Measurements from ENCODE around the gene LRRC18.

LRRC18 gene

DNA sequence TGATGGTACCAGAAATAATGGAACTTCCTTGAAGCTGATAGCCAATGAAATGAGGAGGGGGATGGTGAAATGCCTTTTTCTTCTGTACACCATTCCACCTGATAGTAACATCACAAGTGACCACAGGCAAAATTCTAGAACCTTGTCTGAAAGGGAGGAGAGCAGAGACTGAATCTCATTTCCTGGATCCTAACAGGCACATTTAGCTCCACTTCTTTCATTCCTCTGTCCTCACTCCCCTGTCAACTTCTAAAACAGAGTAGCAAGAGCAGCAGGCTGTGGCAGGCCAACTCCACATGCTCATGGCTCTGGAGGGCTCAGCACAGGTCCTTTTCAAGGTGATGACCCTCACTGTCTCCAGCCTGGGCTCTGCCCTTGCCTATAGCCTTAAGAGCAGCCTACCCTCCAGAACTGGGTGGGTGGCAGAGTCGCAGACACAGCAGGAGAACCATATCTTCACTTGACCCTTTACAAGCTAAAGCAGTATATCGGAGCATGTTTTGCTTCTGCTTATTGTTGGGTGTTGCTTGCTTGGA is at the start of gene LRRC18:
Gene LRRC18 (minus strand): TSS at position 51 of the 536 bp plus-strand sequence. CDS start 25,685 bp downstream, outside the sequence.
- Mint-ChIP-seq H3K4me3 (no peak within 1 kb of the TSS), H3K27ac (no peak within 1 kb of the TSS), H3K9me3 (no peaks in the 10 kb centered on the region), H3K4me1 (no peaks in the 10 kb centered on the region), H3K27me3 (no peaks in the 10 kb centered on the region), H3K36me3 (no peaks in the 10 kb centered on the region)
- CTCF ChIA-PET: no interaction called here
- no peak for DNase-seq

DNA sequence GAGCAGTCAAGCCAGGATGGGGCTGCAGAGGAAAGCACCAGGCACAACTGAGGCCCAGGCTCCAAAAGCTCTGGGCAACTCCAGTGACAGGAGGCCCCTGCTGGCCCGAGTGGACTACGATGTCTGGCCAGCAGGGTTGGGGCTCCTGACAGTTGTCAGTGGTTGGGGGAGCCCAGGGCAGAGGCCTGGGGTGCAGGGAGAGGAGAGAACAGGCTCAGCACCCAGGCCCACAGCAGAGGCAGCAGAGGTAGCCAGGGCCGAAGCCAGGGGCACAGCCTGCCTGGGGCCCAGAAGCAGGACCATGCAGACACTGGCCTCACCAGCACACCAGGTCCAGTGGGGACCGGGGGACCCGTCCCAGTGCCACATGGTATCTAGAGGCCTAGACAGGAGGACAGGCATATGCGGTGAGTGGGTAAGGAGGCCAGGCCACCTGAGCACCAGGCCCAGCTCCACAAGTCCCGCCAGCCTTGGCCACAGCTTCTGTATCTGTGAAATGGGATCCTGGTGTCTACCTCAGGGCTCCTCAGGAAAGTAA is 46.0 kb upstream of the LRRC18 start:
- Mint-ChIP-seq H3K4me1 (no peaks in the 10 kb centered on the region), H3K9me3 (no peaks in the 10 kb centered on the region), H3K27me3 (no peaks in the 10 kb centered on the region), H3K36me3 (no peaks in the 10 kb centered on the region), H3K27ac (no peak overlapping the region), H3K4me3 (no peak overlapping the region)
- CTCF ChIA-PET: no interaction called here
- DNase-seq: no peak

DNA sequence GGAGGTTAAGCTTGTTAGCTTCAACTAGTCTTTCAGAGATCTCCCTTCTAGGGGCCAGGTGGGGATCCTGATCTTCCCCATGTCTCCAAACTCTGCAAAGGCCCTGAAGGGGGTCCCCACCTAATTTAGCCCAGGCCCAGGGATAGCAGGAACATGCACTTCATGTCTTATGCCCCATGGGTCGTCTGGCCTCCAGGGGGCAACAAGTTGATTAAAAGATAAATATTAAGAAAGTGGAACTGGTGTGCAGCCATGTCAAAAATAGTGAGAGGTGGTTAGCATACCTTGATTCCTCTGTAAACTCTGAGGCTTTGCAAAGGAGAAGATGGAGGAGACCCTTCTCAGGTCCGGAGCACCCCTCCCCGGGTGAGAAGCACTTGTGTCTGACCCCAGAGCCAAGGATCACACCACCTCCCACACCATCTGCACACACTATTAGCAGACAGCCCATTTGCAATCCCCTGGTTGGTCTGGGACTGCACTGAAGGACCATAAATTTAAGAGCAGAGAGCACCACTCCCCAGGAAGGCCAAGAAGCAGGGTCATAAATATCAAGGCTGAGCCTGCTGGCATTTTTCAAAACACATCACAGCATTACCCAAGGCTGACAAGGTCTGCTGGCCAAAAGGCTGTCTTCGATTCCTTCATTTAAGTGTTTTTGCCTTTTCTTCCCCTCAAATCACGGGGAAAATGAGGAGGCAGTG is 44.2 kb upstream of the LRRC18 start:
- no peaks in the 10 kb centered on the region for H3K9me3 Mint-ChIP-seq
- no peak overlapping the region for H3K4me3 Mint-ChIP-seq
- H3K36me3 Mint-ChIP-seq: no peaks in the 10 kb centered on the region
- CTCF ChIA-PET: interaction anchor here (0.9 to 3.5 kb wide), 4 partner anchors 141 to 424 kb away, joined by 3 to 11 read pairs (median 4); no protein-coding TSS in a partner anchor
- H3K27ac Mint-ChIP-seq: no peak overlapping the region
- H3K27me3 Mint-ChIP-seq: no peaks in the 10 kb centered on the region
- H3K4me1 Mint-ChIP-seq: no peaks in the 10 kb centered on the region
- DNase-seq: no peak

DNA sequence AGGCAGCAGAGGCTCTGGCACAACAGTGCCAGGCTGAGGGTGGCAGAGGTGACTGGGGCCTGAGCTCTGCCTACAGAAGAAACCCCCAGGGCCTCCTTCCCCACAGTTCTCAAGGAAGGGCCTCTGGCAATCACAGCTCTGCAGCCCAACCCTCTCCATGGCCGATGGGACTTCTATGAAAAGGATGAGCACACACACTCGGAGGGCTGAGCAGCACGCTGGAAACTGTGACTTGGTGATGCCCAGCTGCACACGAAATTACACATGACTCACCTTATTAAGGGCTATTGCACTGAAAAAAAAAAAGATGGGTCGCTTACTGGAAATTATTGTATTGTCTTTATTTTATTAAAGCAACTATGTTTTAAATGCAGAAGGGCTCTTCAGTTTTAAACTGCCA is 42.9 kb upstream of the LRRC18 start:
- H3K9me3 Mint-ChIP-seq: no peaks in the 10 kb centered on the region
- H3K27ac Mint-ChIP-seq: no peak overlapping the region
- no peak for DNase-seq
- H3K27me3 Mint-ChIP-seq: no peaks in the 10 kb centered on the region
- H3K36me3 Mint-ChIP-seq: no peaks in the 10 kb centered on the region
- CTCF ChIA-PET: interaction anchor here (0.9 to 3.5 kb wide), 4 partner anchors 179 to 425 kb away, joined by 3 to 11 read pairs (median 4); no protein-coding TSS in a partner anchor
- H3K4me3 Mint-ChIP-seq: no peak overlapping the region
- H3K4me1 Mint-ChIP-seq: no peaks in the 10 kb centered on the region

DNA sequence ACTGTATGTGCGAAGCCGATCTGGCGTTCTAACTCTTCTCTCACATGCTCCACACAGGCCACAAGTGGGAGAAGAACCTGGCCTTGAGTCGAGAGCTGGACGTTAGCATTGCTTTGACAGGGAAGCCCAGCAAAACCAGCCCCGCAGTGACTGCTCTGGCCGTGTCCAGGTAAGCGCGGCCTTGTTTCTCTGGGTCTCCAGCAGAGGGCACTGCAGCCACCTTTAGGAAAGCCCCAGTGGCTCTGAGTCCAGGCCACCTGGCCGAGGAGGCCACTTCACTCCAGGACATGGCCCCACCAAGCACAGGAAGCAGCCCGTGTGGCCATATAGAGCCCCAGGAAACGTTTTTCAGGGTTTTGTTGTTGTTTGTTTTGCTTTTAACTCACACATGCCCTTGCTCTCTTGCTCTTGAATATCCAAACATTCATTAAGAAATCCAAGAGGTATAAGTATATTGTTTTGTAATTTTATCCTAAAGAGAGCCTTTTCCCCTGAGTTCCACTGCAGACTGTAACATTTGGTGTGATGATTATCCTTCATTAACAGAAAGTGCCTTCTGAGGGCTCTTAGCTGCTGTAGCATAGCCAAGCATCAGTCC is 41.8 kb upstream of the LRRC18 start:
- no peak overlapping the region for H3K4me3 Mint-ChIP-seq
- H3K27me3 Mint-ChIP-seq: no peaks in the 10 kb centered on the region
- peak; percentile 58 for DNase-seq
- H3K4me1 Mint-ChIP-seq: no peaks in the 10 kb centered on the region
- CTCF ChIA-PET: interaction anchor here (0.7 to 3.5 kb wide), 6 partner anchors 21 to 530 kb away, joined by 3 to 11 read pairs (median 3); no protein-coding TSS in a partner anchor
- H3K36me3 Mint-ChIP-seq: no peaks in the 10 kb centered on the region
- H3K27ac Mint-ChIP-seq: no peak overlapping the region
- no peaks in the 10 kb centered on the region for H3K9me3 Mint-ChIP-seq

DNA sequence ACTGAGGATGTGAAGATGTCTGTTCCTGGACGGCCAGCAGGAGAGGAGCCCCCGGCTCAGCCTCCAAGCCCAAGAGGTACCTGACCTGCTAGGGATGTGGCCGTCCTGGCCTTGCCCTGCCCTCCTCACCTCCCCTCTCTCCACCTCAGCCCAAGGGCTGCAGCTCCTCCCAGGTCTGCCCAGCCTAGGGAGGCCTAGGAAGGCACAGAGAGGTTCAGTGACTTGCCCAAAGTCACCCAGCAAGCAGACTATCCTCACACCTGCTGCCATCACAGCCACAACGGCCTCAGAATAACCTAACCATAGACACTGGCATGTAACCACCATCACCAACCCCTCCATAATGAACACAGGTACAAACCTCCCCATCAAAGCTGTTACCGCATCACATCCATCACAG is 38.7 kb upstream of the LRRC18 start:
- CTCF ChIA-PET: no interaction called here

DNA sequence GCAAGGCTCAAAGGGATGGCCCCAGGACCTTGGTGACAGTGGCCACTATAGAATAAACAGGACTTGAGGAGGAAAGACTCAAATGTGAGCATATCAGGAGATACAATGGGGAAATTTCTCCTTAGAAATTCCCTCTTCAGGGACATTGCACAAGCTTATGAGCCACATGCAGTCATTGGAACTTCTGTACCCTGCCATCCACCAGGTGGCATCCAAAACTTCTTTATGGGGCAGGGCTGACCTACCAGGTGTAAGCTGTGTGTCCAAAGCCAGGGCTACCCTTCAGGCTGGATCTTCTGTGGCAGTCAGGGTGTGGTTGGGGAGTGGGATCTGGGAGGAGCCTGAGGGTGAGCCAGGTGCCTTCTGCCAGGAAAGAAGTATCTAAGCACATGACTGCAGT is 36.6 kb upstream of the LRRC18 start:
- Mint-ChIP-seq H3K27me3 (peaks cover 7% of the 10 kb centered on the region), H3K36me3 (no peaks in the 10 kb centered on the region), H3K27ac (no peak overlapping the region), H3K9me3 (no peaks in the 10 kb centered on the region), H3K4me3 (no peak overlapping the region), H3K4me1 (no peaks in the 10 kb centered on the region)
- DNase-seq: no peak
- CTCF ChIA-PET: interaction anchor here (0.6 to 1.4 kb wide), 6 partner anchors 142 to 431 kb away, joined by 3 to 4 read pairs (median 4); no protein-coding TSS in a partner anchor

More for the DNA sequence above, 38.7 kb upstream of the LRRC18 start:
- Mint-ChIP-seq H3K4me3 (no peak overlapping the region), H3K9me3 (no peaks in the 10 kb centered on the region), H3K4me1 (no peaks in the 10 kb centered on the region), H3K27ac (peak overlapping the region; percentile 28), H3K36me3 (no peaks in the 10 kb centered on the region), H3K27me3 (peaks cover 7% of the 10 kb centered on the region)
- DNase-seq: no peak

DNA sequence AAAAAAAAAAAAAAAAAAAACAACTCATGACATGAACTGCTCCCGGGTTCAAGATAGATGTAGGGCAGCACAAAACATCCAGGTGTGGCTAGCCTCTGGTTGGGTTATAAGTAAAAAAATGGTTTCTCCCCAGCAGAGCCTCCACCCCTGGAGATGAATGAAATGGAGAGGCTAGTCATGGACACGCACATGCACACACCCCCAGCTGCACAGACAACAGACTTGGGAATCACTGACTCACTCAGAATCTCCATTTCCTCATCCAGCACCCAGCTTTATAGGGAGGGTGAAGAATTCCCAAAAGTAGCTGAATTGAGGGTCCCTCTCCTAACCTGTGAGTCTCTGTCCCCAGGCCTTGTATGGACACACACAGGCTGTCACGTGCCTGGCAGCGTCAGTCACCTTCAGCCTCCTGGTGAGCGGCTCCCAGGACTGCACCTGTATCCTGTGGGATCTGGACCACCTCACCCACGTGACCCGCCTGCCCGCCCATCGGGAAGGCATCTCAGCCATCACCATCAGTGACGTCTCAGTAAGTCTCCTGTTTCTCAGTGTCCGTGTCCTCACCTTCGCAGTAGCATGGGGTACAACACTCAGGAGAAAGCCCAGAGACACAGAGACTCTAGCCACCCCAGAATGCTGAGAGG is 35.0 kb upstream of the LRRC18 start:
- no peaks in the 10 kb centered on the region for H3K36me3 Mint-ChIP-seq
- H3K9me3 Mint-ChIP-seq: no peaks in the 10 kb centered on the region
- no peak overlapping the region for H3K27ac Mint-ChIP-seq
- no peak for DNase-seq
- peaks cover 7% of the 10 kb centered on the region for H3K27me3 Mint-ChIP-seq
- CTCF ChIA-PET: interaction anchor here (1.0 kb wide), 1 partner anchor 317 kb away, joined by 3 read pairs; no protein-coding TSS in a partner anchor
- H3K4me3 Mint-ChIP-seq: no peak overlapping the region
- H3K4me1 Mint-ChIP-seq: peaks cover 9% of the 10 kb centered on the region

DNA sequence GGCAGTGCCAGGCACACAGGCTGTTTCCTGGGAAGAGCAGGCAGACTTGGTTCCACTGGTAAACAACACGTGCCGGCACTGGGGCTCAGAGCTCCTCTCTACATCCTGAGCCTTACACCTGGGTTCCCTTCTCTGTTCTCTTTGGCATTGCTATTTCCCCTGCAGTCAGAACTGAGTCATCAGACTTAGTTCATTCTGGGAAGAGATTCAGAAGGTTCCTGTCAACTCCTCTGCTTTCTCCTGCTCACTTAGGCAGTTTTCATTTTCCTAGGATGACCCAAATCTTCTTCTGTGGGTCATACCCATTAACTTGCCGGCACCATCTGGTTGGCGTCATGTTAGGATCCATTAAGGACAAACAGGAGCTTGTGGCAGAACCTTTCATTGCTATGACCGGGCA is 33.4 kb upstream of the LRRC18 start:
- Mint-ChIP-seq H3K9me3 (no peaks in the 10 kb centered on the region), H3K36me3 (no peaks in the 10 kb centered on the region), H3K27ac (no peak overlapping the region)

DNA sequence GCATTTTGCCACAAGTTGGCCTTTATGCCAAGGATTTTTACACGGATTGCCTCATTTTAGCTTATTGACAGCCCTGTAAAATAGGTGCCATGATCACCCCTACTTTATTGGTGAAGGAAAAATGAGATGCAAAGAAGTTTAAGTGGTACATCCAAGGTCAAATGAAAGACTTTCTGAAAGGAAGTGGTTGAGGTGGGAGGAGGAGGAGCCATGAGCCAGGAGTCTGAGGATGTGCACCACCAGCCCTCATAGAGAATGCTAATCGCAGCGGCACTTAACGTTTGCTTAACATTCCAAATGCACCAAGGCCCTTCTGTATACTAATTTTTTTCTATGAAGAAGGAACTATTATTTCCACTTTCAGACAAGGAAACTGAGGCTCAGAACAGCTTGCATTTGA is 31.0 kb upstream of the LRRC18 start:
- Mint-ChIP-seq H3K9me3 (no peaks in the 10 kb centered on the region), H3K27ac (no peak overlapping the region), H3K36me3 (no peaks in the 10 kb centered on the region), H3K4me1 (peaks cover 9% of the 10 kb centered on the region), H3K27me3 (peaks cover 12% of the 10 kb centered on the region), H3K4me3 (no peak overlapping the region)
- no peak for DNase-seq
- CTCF ChIA-PET: no interaction called here

More for the DNA sequence above, 33.4 kb upstream of the LRRC18 start:
- Mint-ChIP-seq H3K27me3 (peaks cover 7% of the 10 kb centered on the region), H3K4me1 (peaks cover 9% of the 10 kb centered on the region), H3K4me3 (no peak overlapping the region)
- DNase-seq: no peak
- CTCF ChIA-PET: no interaction called here

DNA sequence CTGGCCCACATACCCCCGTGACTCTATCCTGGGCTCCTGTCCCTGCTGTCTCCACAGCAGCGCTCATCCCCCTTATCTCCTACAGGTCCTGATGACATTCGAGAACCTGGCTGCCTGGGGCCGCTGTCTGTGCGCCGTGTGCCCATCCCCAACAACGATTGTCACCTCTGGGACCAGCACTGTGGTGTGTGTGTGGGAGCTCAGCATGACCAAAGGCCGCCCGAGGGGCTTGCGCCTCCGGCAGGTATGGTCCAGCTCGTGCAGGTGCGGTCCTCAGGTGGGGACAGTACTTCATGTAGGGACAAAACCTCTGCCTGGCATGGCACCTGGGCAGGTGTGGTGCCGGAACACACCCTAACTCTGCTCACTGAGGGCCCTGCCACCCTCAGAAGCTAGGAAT is 30.4 kb upstream of the LRRC18 start:
- CTCF ChIA-PET: no interaction called here
- no peaks in the 10 kb centered on the region for H3K9me3 Mint-ChIP-seq
- peaks cover 9% of the 10 kb centered on the region for H3K4me1 Mint-ChIP-seq
- H3K36me3 Mint-ChIP-seq: no peaks in the 10 kb centered on the region
- DNase-seq: no peak
- no peak overlapping the region for H3K4me3 Mint-ChIP-seq
- H3K27ac Mint-ChIP-seq: no peak overlapping the region
- peaks cover 11% of the 10 kb centered on the region for H3K27me3 Mint-ChIP-seq

DNA sequence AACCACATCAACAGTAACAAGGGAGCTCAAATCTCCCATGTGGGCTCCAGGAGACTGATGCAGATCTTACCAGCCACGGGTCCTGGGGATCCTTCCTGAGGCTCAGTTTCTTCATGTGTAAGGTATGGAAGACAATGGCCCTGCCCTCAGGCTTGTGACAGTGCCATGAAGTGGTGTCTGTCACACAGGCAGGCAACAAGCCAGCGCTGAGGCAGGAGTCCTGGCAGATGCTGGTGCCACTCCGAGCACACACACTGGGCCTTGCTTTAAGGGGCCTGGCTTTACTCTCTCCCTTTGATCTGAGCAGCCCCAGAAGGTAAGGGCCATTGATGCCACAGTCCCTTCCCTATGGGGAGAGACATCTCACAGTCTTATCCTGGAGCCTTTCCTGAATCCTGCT is 28.4 kb upstream of the LRRC18 start:
- peaks cover 5% of the 10 kb centered on the region for H3K27me3 Mint-ChIP-seq
- H3K4me1 Mint-ChIP-seq: peaks cover 9% of the 10 kb centered on the region
- DNase-seq: no peak
- H3K9me3 Mint-ChIP-seq: no peaks in the 10 kb centered on the region
- no peak overlapping the region for H3K27ac Mint-ChIP-seq
- no peak overlapping the region for H3K4me3 Mint-ChIP-seq
- CTCF ChIA-PET: no interaction called here
- H3K36me3 Mint-ChIP-seq: no peaks in the 10 kb centered on the region

DNA sequence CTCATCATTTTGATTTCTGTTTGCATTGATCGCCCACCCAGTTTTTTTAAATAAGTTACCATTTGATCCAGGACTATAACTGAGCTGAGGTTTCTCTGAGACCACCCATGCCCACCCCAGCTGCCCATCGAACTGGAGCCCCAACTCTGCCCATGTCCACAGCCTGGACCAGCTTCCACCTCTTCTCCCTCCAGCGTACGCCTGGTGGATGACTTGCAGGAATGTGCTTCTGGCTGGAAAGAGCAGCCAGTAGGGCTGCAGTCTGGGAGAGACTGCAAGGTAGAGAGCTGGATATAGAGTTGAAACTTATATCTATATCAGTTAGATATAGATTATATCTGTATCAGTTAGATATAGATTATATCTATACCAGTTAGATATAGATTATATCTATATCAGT is 25.8 kb upstream of the LRRC18 start:
- Mint-ChIP-seq H3K36me3 (no peaks in the 10 kb centered on the region), H3K9me3 (no peaks in the 10 kb centered on the region), H3K4me3 (no peak overlapping the region), H3K27ac (no peak overlapping the region), H3K4me1 (peaks cover 3% of the 10 kb centered on the region), H3K27me3 (peaks cover 8% of the 10 kb centered on the region)
- CTCF ChIA-PET: interaction anchor here (1.0 kb wide), 1 partner anchor 309 kb away, joined by 3 read pairs; no protein-coding TSS in a partner anchor
- no peak for DNase-seq

DNA sequence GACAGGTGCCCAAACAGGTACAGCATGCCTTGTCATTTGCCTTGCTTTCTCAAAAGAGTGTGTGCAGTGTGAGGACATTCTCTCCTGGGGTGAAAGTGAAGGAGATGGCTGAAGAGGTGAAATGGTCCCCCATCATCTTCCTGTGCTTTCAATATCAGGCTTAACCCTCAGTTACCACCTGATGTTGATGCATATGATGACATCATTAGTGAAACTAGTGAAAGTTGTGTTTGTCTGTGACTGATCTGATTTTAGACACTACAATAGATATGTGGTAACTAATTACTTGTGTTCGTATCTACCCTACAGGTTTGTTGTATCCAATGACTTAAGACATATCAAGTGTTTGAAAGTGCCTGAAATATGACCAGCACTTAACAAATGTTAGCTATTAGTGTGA is 24.4 kb upstream of the LRRC18 start:
- no peaks in the 10 kb centered on the region for H3K9me3 Mint-ChIP-seq
- no peak overlapping the region for H3K27ac Mint-ChIP-seq
- no peaks in the 10 kb centered on the region for H3K36me3 Mint-ChIP-seq
- no peak overlapping the region for H3K4me3 Mint-ChIP-seq
- no peaks in the 10 kb centered on the region for H3K4me1 Mint-ChIP-seq
- CTCF ChIA-PET: no interaction called here
- peaks cover 8% of the 10 kb centered on the region for H3K27me3 Mint-ChIP-seq
- no peak for DNase-seq
